NCI-H446 treated with DMSO at 0.1 percent for 48 hours (cell line): ENCODE measurements around the gene MYL9.

Experiments used
- DNase-seq: peaks from one replicate; lab custom pipeline; 2025; lab: John Stamatoyannopoulos, UW

The MYL9 gene

GRCh38 chr20:36526521-36527011 lies 14.8 kb upstream of the MYL9 start:
- DNase-seq: no peak

GRCh38 chr20:36527331-36528125 lies 13.8 kb upstream of the MYL9 start:
- no peak for DNase-seq

- no peak for DNase-seq
These were observed 13.0 kb upstream of the MYL9 start for GRCh38 chr20:36528176-36528874.

- no peak for DNase-seq
These were observed 12.4 kb upstream of the MYL9 start for GRCh38 chr20:36528875-36529417.

- DNase-seq: no peak
These were observed 8.9 kb upstream of the MYL9 start for GRCh38 chr20:36532388-36532787.

- DNase-seq: no peak
These were observed 8.5 kb upstream of the MYL9 start for GRCh38 chr20:36532822-36533221.

GRCh38 chr20:36538026-36538722 lies 3.1 kb upstream of the MYL9 start:
- no peak for DNase-seq

- no peak for DNase-seq
These were observed 638 bp upstream of the MYL9 start for GRCh38 chr20:36540551-36541211.

GRCh38 chr20:36541768-36542488 lies 609 bp downstream of the MYL9 start:
- no peak for DNase-seq

GRCh38 chr20:36542516-36543183 lies 1.3 kb downstream of the MYL9 start:
- DNase-seq: no peak

GRCh38 chr20:36543184-36544133 lies 2.1 kb downstream of the MYL9 start:
- no peak for DNase-seq

GRCh38 chr20:36544134-36545018 lies 3.1 kb downstream of the MYL9 start:
- no peak for DNase-seq

GRCh38 chr20:36546111-36546736 lies 4.9 kb downstream of the MYL9 start:
- DNase-seq: no peak

- DNase-seq: no peak
These were observed 6.1 kb downstream of the MYL9 start for GRCh38 chr20:36547186-36548005.

- no peak for DNase-seq
These were observed 6.6 kb downstream of the MYL9 start for GRCh38 chr20:36548006-36548315.

- DNase-seq: no peak
These were observed 7.6 kb downstream of the MYL9 start for GRCh38 chr20:36548704-36549627.
